ENCODE data around the gene SCARF2.
A peak's percentile ranks its signal among the peaks of the same experiment; 100 is the strongest.
"Not testable (repeated sequence)": the region's sequence is repeated elsewhere in the genome, so short reads cannot be mapped to it uniquely, and the experiment has no call there.

SCARF2 gene

GRCh38 chr22:20392983-20393704, 44.5 kb downstream of the SCARF2 start:
- DNase-seq (ENCODE audit: low read depth), result no peak
- H3K4me3 ChIP-seq (ENCODE audit: low read depth, low read length), result peak overlapping the region; percentile 74
- TF ChIP-seq, protein P1, sequence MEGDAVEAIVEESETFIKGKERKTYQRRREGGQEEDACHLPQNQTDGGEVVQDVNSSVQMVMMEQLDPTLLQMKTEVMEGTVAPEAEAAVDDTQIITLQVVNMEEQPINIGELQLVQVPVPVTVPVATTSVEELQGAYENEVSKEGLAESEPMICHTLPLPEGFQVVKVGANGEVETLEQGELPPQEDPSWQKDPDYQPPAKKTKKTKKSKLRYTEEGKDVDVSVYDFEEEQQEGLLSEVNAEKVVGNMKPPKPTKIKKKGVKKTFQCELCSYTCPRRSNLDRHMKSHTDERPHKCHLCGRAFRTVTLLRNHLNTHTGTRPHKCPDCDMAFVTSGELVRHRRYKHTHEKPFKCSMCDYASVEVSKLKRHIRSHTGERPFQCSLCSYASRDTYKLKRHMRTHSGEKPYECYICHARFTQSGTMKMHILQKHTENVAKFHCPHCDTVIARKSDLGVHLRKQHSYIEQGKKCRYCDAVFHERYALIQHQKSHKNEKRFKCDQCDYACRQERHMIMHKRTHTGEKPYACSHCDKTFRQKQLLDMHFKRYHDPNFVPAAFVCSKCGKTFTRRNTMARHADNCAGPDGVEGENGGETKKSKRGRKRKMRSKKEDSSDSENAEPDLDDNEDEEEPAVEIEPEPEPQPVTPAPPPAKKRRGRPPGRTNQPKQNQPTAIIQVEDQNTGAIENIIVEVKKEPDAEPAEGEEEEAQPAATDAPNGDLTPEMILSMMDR (IDR thresholded peaks at IDR 0.05; ENCODE audit: insufficient read depth, low read depth, low read length, missing control alignments), result no peak

- not testable (repeated sequence) for H3K4me3 ChIP-seq (ENCODE audit: low read depth, low read length); DNase-seq (ENCODE audit: low read depth)
Measured at GRCh38 chr22:20392365-20392881, 45.2 kb downstream of the SCARF2 start.

DNA sequence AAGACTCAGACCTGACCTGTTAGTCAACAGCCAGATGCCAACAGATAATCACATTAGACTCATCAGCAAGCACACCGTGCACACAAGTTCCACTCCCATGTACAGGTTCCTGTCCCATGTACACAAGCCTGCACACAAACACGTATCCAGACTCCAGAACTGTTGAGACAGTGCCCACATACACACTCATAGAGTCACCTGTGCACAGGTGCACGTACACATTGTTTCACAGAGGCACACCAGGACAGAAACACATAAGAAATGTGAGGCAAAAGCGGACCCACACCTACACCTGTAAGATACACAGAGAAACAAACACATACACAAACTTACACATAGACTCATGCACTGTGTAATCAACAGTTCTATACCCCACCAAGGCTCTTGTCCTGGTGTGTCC, 46.4 kb downstream of the SCARF2 start:
- TF ChIP-seq, protein P1 (IDR thresholded peaks at IDR 0.05; ENCODE audit: insufficient read depth, low read depth, low read length, missing control alignments), result no peak
- no peak for DNase-seq (ENCODE audit: low read depth)

GRCh38 chr22:20390394-20390907, 47.2 kb downstream of the SCARF2 start:
- no peak for DNase-seq (ENCODE audit: low read depth)
- TF ChIP-seq, protein P1 (IDR thresholded peaks at IDR 0.05; ENCODE audit: insufficient read depth, low read depth, low read length, missing control alignments), result no peak
- H3K4me3 ChIP-seq (ENCODE audit: low read depth, low read length), result no peak overlapping the region

More for the DNA sequence above, 46.4 kb downstream of the SCARF2 start:
- no peak overlapping the region for H3K4me3 ChIP-seq (ENCODE audit: low read depth, low read length)

DNA sequence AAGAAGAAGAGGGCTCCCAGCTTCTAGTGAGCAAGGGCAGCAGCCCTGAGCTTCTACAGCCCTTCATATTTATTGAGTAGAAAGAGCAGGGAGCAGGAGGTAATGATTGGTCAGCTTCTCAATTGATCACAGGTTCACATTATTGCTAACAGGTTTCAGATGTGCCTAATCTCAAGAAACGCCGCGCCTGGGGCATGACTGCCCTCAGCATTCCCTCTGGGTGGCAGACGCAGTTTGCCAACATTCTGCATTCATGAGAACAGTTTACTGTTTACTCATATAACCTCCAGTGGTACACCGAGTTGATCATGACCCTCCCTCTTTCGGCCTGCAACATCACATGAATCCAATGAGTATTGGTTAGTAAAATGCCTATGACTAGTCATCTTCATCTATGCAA, 48.3 kb downstream of the SCARF2 start:
- TF ChIP-seq, protein P1 (IDR thresholded peaks at IDR 0.05; ENCODE audit: insufficient read depth, low read depth, low read length, missing control alignments), result no peak
- no peak for DNase-seq (ENCODE audit: low read depth)
- H3K4me3 ChIP-seq (ENCODE audit: low read depth, low read length), result no peak overlapping the region

DNA sequence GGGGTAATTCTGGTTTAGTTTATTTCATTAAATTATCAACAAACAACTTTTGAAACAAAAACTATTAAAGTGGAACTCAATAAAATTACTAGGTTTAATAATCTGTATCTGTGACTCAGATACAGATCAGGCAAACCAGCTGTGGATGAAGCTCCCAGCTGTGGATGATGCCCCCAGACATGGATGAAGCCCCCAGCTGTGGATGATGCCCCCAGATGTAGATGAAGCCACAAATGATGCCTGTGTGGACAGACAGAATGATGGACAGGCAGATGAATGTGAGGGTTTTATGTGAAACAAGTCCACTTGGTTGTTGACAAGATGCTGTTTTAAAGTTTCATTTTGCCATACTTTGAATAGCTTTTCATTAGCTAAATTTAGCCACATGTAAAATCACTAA, 49.4 kb downstream of the SCARF2 start:
- H3K4me3 ChIP-seq (ENCODE audit: low read depth, low read length), result no peak overlapping the region
- TF ChIP-seq, protein P1 (IDR thresholded peaks at IDR 0.05; ENCODE audit: insufficient read depth, low read depth, low read length, missing control alignments), result no peak
- no peak for DNase-seq (ENCODE audit: low read depth)

DNA sequence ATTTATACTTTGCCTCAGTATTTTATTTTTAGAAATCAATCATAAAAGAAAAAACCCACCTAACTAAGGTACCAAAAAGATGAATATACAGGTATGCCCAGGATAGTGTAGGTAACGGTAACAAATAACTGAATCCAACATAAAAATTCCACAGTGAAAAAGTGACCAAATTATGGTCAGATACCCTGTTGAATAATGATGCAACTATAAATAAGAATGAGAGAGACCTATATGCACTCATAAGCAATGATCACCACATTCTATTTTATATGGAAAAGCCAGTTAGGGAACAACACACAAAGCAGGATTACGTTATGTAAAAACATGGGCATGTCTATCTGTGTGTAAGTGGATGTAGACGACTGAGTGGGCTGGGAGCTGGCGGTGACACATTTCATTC, 50.7 kb downstream of the SCARF2 start:
- no peak overlapping the region for H3K4me3 ChIP-seq (ENCODE audit: low read depth, low read length)
- TF ChIP-seq, protein P1 (IDR thresholded peaks at IDR 0.05; ENCODE audit: insufficient read depth, low read depth, low read length, missing control alignments), result no peak
- no peak for DNase-seq (ENCODE audit: low read depth)
